Endothelial cell of umbilical vein (primary cell): ENCODE data around the gene KIF26A.

Experiments used
- CTCF ChIP-seq, 2 donors: IDR thresholded peaks; 1 replicate in 1 of 2; 2 replicates in 1 of 2; pipeline ENCODE4 v1.5.1; 2011; ENCODE audit warnings: low read length in 2 of 2, mild to moderate bottlenecking in 2 of 2, moderate library complexity in 2 of 2, control low read depth in 1 of 2, inconsistent platforms in 1 of 2, low read depth in 1 of 2; ENCODE audit not compliant: insufficient read depth in 1 of 2; ENCODE audit errors: extremely low read depth in 1 of 2
- EZH2 ChIP-seq: IDR thresholded peaks from 2 replicates; pipeline ENCODE4 v1.6.1; 2012; ENCODE audit warnings: borderline replicate concordance, low read depth, mild to moderate bottlenecking, moderate library complexity, low read length, inconsistent platforms; ENCODE audit not compliant: severe bottlenecking
- FOS ChIP-seq: IDR thresholded peaks from 2 replicates; pipeline ENCODE4 v1.6.1; 2011; ENCODE audit warnings: mild to moderate bottlenecking, low read length, moderate library complexity, borderline replicate concordance; ENCODE audit not compliant: insufficient read depth
- MYC ChIP-seq: IDR thresholded peaks from one replicate; pipeline ENCODE4 v1.6.1; 2011; ENCODE audit warnings: mild to moderate bottlenecking, low read depth, low read length
- POLR2A ChIP-seq: IDR thresholded peaks from 2 replicates; pipeline ENCODE4 v1.6.1; 2012; ENCODE audit warnings: low read depth, mild to moderate bottlenecking, control low read depth, low read length
- POLR2AphosphoS5 ChIP-seq: IDR thresholded peaks from 2 replicates; pipeline ENCODE4 v1.6.1; 2012; ENCODE audit warnings: low read depth, mild to moderate bottlenecking, control low read depth, low read length, moderate library complexity; ENCODE audit not compliant: insufficient read depth

- TF ChIP-seq EZH2 (no peak), CTCF (IDR thresholded peaks at IDR 0.05; ENCODE audit: extremely low read depth in 1 of 2, insufficient read depth in 1 of 2, low read depth in 1 of 2, low read length in 2 of 2) (no peak), MYC (no peak), POLR2A (no peak), POLR2AphosphoS5 (no peak), FOS (no peak)
Observed at GRCh38 chr14:104186575-104186974, 48.2 kb downstream of the KIF26A start.
